ENCODE results near the gene ANO10.
"Not testable (repeated sequence)": the region's sequence is repeated elsewhere in the genome, so short reads cannot be mapped to it uniquely, and the experiment has no call there.

The ANO10 gene

DNA sequence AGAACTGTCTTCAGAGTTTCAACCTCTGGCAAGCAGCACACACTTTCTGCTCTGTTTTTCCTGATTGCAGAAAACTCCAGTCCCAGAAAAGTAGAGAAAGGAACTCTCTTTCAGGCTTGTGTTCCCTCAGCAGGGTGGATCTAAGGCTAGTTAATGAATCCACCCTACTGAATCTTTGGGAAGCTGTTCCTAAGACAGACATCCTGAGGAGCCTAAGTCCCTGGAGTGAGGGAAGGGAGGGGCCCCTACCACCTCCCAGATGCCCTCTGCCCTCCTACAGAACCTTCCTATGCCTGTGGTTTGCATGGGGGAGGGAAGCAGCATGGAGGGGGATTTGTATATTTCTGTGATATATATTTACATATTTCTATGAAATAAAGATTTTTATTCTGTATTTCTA is 124.4 kb downstream of the ANO10 start:
- ChIA-PET CTCF (no interaction called here), POLR2A (no interaction called here)

DNA sequence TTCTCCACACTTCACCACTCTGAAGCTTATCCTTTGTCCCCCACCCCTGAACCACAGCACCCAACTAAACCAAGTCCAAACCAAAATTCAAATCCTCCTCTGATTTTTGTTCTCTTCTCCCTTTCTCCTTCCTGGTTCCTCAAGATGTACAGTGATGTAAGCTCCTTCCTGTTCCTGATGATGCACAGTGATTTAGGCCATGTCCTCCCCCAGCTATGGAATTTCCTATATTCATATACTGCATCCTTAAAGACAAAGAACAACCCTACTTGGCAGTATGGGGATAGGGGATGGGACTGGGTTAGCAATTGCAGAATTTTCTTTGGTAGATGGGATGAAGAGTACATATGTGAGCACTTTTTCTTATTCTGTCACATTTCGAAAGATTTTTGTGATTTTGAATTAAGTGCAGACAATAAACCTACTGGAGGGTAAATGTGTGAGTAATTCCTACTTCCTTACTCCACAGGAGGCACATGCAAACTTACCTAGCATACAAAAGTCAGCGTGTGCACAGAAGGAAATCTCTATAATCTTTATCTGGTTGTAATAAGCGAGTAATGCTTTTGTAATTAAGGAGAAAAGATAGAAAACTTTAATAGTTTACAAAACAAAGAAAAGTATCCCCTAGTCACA is 125.0 kb downstream of the ANO10 start:
- DNase-seq (ENCODE audit: extremely low spot score) = no peak
- ChIA-PET POLR2A (no interaction called here), CTCF (no interaction called here)
- TF ChIP-seq, protein P1, sequence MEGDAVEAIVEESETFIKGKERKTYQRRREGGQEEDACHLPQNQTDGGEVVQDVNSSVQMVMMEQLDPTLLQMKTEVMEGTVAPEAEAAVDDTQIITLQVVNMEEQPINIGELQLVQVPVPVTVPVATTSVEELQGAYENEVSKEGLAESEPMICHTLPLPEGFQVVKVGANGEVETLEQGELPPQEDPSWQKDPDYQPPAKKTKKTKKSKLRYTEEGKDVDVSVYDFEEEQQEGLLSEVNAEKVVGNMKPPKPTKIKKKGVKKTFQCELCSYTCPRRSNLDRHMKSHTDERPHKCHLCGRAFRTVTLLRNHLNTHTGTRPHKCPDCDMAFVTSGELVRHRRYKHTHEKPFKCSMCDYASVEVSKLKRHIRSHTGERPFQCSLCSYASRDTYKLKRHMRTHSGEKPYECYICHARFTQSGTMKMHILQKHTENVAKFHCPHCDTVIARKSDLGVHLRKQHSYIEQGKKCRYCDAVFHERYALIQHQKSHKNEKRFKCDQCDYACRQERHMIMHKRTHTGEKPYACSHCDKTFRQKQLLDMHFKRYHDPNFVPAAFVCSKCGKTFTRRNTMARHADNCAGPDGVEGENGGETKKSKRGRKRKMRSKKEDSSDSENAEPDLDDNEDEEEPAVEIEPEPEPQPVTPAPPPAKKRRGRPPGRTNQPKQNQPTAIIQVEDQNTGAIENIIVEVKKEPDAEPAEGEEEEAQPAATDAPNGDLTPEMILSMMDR (IDR thresholded peaks at IDR 0.05; ENCODE audit: control extremely low read depth, extremely low read depth, low read depth, missing control alignments) = no peak

More for the DNA sequence above, 124.4 kb downstream of the ANO10 start:
- no peak for DNase-seq (ENCODE audit: extremely low spot score)
- TF ChIP-seq, protein P1 (IDR thresholded peaks at IDR 0.05; ENCODE audit: control extremely low read depth, extremely low read depth, low read depth, missing control alignments) = no peak

DNA sequence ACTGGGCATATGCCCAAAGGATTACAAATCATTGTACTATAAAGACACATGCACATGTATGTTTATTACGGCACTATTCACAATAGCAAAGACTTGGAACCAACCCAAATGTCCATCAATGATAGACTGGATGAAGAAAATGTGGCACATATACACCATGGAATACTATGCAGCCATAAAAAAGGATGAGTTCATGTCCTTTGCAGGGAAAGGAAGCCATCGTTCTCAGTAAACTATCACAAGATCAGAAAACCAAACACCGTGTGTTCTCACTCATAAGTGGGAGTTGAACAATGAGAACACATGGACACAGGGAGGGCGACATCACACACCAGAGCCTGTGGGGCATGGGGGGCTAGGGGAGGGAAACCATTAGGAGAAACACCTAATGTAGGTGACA is 128.9 kb downstream of the ANO10 start:
- POLR2A ChIA-PET; CTCF ChIA-PET; DNase-seq (ENCODE audit: extremely low spot score): not testable (repeated sequence)

DNA sequence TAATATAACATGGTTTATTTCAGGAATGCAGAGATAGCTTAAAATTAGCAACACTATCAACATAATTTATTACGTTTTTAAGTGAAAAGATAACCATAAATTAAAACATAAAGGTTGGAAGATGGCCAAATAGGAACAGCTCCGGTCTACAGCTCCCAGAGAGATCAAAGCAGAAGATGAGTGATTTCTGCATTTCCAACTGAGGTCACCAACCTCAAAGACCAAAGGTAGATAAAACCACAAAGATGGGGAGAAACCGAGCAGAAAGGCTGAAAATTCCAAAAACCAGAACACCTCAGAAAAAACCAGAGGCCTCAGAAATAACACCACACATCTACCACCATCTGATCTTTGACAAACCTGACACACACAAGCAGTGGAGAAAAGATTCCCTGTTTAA is 130.0 kb downstream of the ANO10 start:
- CTCF ChIA-PET; POLR2A ChIA-PET; DNase-seq (ENCODE audit: extremely low spot score): not testable (repeated sequence)

DNA sequence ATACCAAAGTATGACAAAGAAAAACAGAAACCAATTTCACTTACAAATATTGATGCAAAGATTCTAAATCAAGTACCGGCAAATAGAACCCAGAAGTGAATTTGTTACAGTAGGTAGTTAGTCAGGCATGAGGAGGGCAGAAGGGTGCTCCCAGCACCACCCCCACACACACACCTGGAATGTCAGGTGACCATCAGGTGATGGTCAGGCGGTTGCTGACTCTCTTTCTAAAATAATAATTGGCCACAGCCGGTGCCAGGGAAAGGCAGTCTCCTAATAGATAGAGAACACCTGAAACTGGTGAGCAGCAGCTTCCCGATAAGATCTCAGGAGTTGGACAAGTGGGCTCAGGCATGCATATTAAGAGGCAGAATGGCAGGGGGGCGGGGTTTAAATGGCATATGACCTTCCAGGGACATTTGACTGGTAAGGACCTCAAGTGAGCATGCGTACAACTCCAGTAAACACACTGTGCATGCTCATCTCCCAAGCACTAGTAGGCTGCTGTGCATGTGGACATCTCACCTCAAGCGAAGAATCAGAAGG is 131.1 kb downstream of the ANO10 start:
- TF ChIP-seq, protein P1 (IDR thresholded peaks at IDR 0.05; ENCODE audit: control extremely low read depth, extremely low read depth, low read depth, missing control alignments) = no peak
- CTCF ChIA-PET = no interaction called here

DNA sequence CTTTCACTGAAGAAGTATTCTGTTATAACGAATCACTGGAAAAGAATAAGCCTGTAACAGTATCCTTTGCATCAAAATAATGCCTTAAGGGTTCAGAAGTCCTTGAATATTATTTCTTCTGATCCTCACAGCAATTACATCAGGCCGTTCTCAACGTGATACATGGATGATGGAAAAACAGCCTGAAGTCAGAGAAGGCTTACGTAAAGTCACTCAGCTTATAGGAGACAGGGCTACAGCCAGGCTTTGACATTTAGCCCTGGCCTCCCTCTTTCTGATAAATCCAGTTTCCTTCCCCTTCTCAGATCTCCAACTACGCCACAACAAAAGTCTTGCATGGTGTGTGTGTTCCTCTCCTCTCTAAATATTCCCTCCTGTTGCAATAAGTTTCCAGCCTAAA is 131.9 kb downstream of the ANO10 start:
- POLR2A ChIA-PET = no interaction called here
- DNase-seq (ENCODE audit: extremely low spot score) = no peak
- TF ChIP-seq, protein P1 (IDR thresholded peaks at IDR 0.05; ENCODE audit: control extremely low read depth, extremely low read depth, low read depth, missing control alignments) = no peak
- CTCF ChIA-PET = no interaction called here

More for the DNA sequence above, 131.1 kb downstream of the ANO10 start:
- DNase-seq (ENCODE audit: extremely low spot score) = no peak
- POLR2A ChIA-PET = no interaction called here

DNA sequence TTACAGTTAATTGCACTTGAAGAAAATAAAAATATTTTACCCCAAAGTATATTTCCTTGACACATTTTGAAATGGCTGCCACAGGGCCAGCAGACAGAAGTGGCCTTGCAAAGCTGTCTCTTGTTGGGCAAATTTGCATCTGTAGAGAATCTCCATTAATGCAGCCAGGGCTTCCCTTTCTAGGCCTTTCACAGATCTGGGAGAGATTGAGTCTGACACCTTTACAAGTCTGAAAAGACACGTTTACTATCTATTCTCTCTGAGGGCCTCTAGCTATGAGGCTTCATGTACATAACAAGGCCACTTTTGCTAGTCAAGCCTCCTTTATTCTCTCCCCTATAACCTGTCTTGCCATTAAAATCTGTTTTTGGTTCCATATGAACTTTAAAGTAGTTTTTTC is 135.9 kb downstream of the ANO10 start:
- DNase-seq (ENCODE audit: extremely low spot score) = no peak
- POLR2A ChIA-PET = no interaction called here
- CTCF ChIA-PET = no interaction called here
- TF ChIP-seq, protein P1 (IDR thresholded peaks at IDR 0.05; ENCODE audit: control extremely low read depth, extremely low read depth, low read depth, missing control alignments) = no peak
